Heart left ventricle (tissue), 16 donors: ENCODE measurements around the gene PHF2. TPM values are rescaled to one million over a fixed set of nuclear protein-coding genes. Genes with fewer than 3 reads are reported as not detected.

Experiments used
- ATAC-seq, 4 donors: fragments of 200-7000 bp; cut with Tn5 transposase; one replicate each; pipeline ENCODE4 v1.9.1; 2020 to 2022; ENCODE audit warnings: moderate library complexity in 4 of 4, mild to moderate bottlenecking in 3 of 4, moderate number of reproducible peaks in 1 of 4
- DNase-seq, 5 donors: peaks; one replicate each; pipeline ENCODE4 v3.0.0-alpha.2; 2020
- H3K27ac ChIP-seq, 12 donors: fragments of 200-600 bp; sonication (generic) in 4 of 12; one replicate each; pipeline versions ENCODE4 v1.5.0 to v1.8.0; 2016 to 2022; ENCODE audit warnings: mild to moderate bottlenecking in 2 of 12
- H3K27me3 ChIP-seq, 9 donors: fragments of 200-600 bp; sonication (generic) in 2 of 9; one replicate each; pipeline versions ENCODE4 v1.5.1 to v1.8.0; 2016 to 2022; ENCODE audit warnings: mild to moderate bottlenecking in 3 of 9
- H3K36me3 ChIP-seq, 9 donors: fragments of 200-600 bp; sonication (generic) in 2 of 9; one replicate each; pipeline versions ENCODE4 v1.5.0 to v1.8.0; 2018 to 2022; ENCODE audit warnings: mild to moderate bottlenecking in 2 of 9
- H3K4me1 ChIP-seq, 12 donors: fragments of 200-600 bp; sonication (generic) in 4 of 12; one replicate each; pipeline versions ENCODE4 v1.5.0 to v1.8.0; 2016 to 2022; ENCODE audit warnings: mild to moderate bottlenecking in 3 of 12
- H3K4me3 ChIP-seq, 12 donors: fragments of 200-600 bp; sonication (generic) in 4 of 12; one replicate each; pipeline versions ENCODE4 v1.5.0 to v1.8.0; 2017 to 2022; ENCODE audit warnings: mild to moderate bottlenecking in 9 of 12, moderate library complexity in 4 of 12
- H3K9me3 ChIP-seq, 12 donors: fragments of 200-600 bp; sonication (generic) in 4 of 12; one replicate each; pipeline versions ENCODE4 v1.5.0 to v1.8.0; 2016 to 2022; ENCODE audit warnings: mild to moderate bottlenecking in 1 of 12
- CTCF ChIP-seq, 12 donors: fragments of 200-600 bp; sonication (generic) in 4 of 12; IDR thresholded peaks; one replicate each; pipeline versions ENCODE4 v1.5.0 to v1.8.0; 2018 to 2022; ENCODE audit warnings: antibody characterized with exemption in 12 of 12, mild to moderate bottlenecking in 5 of 12
- POLR2A ChIP-seq, 2 donors: fragments of 450-650 bp; IDR thresholded peaks; one replicate each; pipeline ENCODE4 v1.6.1; 2017; ENCODE audit warnings: antibody characterized with exemption in 2 of 2, mild to moderate bottlenecking in 2 of 2, moderate library complexity in 2 of 2
- WGBS, 4 donors: extraction: QIAGEN DNeasy Blood & Tissue Kit in 2 of 4; methylation state at CpG; one replicate each; pipeline versions ENCODE4 v1.1.5 to v1.1.7; 2013 to 2018; 5-methylcytosine and 5-hydroxymethylcytosine counted together
- intact Hi-C, 10 donors: fragments of 100-400 bp; cut with DNase I; formaldehyde crosslinking; loops; one replicate each; pipeline versions ENCODE4 v1.11.1 to v1.14.2; 2022
- polyA plus RNA-seq, 2 donors: library from polyadenylated mRNA; stranded (reverse); fragments of 200-250 nt; gene quantifications; one replicate each; pipeline ENCODE4 v1.2.3, GENCODE V29; 2013
- total RNA-seq, 9 donors: library from RNA; depleted of rRNA in 2 of 9; stranded (reverse); fragments of >200 nt in 2 of 9; fragmentation: NEBNext Ultra II Directional in 3 of 9; extraction: Animal tissue kit (Norgen Biotek cat#: 25700) in 3 of 9; gene quantifications; one replicate each; pipeline versions ENCODE4 v1.1.0 to v1.2.4, GENCODE V29; 2016 to 2023
- donor health status: ischemic (EF 13 %, LVEDD 7.1; RV severe dilation, severe dysfunction).
- donor health status: healthy with polysubstance abuse.
- donor health status: DM: no; HTN: yes; CAD: no.
- donor health status: DM: no; HTN: no; CAD: no.
- donor health status: ischemic (EF 25% LVEDD 6.9; RV normal size, moderate dysfunction).
- donor health status: ischemic (EF 25% LVEDD 5.7; RV mildly dilated, moderate dysfunction).
- donor health status: healthy.
- donor health status: DM: yes; HTN: yes; CAD: no.
- donor health status: ischemic (EF 35%, LVEDD 5.7; RV mildly dilated, moderate dysfunction).
- donor health status: nonischemic (EF 11% LVEDD 7.7; RV severe dilation, severe dysfunction).
- donor health status: DM: yes; HTN: yes; CAD: no.
- donor health status: PGD.
- donor health status: ischemic (EF 29% LVEDD 5.4; RV normal size, mild dysfunction).
- donor health status: nonischemic (EF 23%, LVEDD 6.1; RV moderate dilation, normal function).

The PHF2 gene
- total and polyA plus RNA-seq, 11 donors, result 18.8 to 37.2 (median 22.1) TPM

- Histone ChIP-seq H3K27ac (peak overlapping the region in 1 of 12 donors; percentile 62), H3K9me3 (no peaks in the 10 kb centered on the region), H3K4me3 (no peak overlapping the region), H3K4me1 (peaks cover 0 to 13% (median 0%) of the 10 kb centered on the region in 12 donors), H3K36me3 (peaks cover 0 to 57% (median 36%) of the 10 kb centered on the region in 9 donors), H3K27me3 (no peaks in the 10 kb centered on the region)
- ATAC-seq (peak in 1 of 4 donors; percentile 11), DNase-seq (peak in 4 of 5 donors; percentile 4 to 45 (median 13))
- intact Hi-C loops, result no loop called here
- no peak for TF ChIP-seq CTCF (IDR thresholded peaks at IDR 0.05)
- TF ChIP-seq POLR2A (IDR thresholded peaks at IDR 0.05), result no peak
- WGBS, 4 donors, result 83 to 93% (median 87%) methylated on average over 11 to 13 of the region's 13 CpGs
Measured at GRCh38 chr9:93673839-93674334, 97.5 kb downstream of the PHF2 start.

- Histone ChIP-seq H3K4me3 (no peak overlapping the region), H3K27ac (no peak overlapping the region), H3K27me3 (no peaks in the 10 kb centered on the region), H3K9me3 (no peaks in the 10 kb centered on the region), H3K4me1 (peaks cover 0 to 13% (median 0%) of the 10 kb centered on the region in 12 donors), H3K36me3 (peaks cover 0 to 60% (median 39%) of the 10 kb centered on the region in 9 donors)
- 88 to 96% (median 94%) methylated on average over 12 to 14 of the region's 14 CpGs for WGBS, 4 donors
- ATAC-seq (peak in 1 of 4 donors; percentile 2), DNase-seq (peak in 4 of 5 donors; percentile 3 to 48 (median 18))
- intact Hi-C loops, result no loop called here
- TF ChIP-seq CTCF (IDR thresholded peaks at IDR 0.05), result no peak
Measured at GRCh38 chr9:93674580-93675335, 98.4 kb downstream of the PHF2 start.

GRCh38 chr9:93675336-93676150 lies 99.2 kb downstream of the PHF2 start:
- Histone ChIP-seq H3K36me3 (peaks cover 0 to 60% (median 39%) of the 10 kb centered on the region in 9 donors), H3K4me1 (peaks cover 0 to 13% (median 0%) of the 10 kb centered on the region in 12 donors), H3K4me3 (no peak overlapping the region), H3K27ac (no peak overlapping the region), H3K27me3 (no peaks in the 10 kb centered on the region), H3K9me3 (no peaks in the 10 kb centered on the region)
- intact Hi-C loops, result no loop called here
- ATAC-seq (no peak), DNase-seq (peak in 4 of 5 donors; percentile 6 to 55 (median 16))
- TF ChIP-seq CTCF (IDR thresholded peaks at IDR 0.05) (no peak), POLR2A (IDR thresholded peaks at IDR 0.05) (no peak)
- WGBS, 4 donors, result 85 to 99% (median 94%) methylated on average over 7 to 16 of the region's 16 CpGs
